Subcutaneous adipose tissue (tissue), 4 donors: ENCODE measurements around the gene MAST1. TPM values are rescaled to one million over a fixed set of nuclear protein-coding genes. Genes with fewer than 3 reads are reported as not detected.

Experiments
- total RNA-seq, 4 donors: library from RNA; depleted of rRNA; stranded (reverse); fragments of >200 nt; gene quantifications; one replicate each; pipeline ENCODE4 v1.1.0, GENCODE V29; 2016
- TF ChIP-seq, protein P1 (sequence below): fragments of 450-650 bp; IDR thresholded peaks from one replicate; pipeline ENCODE4 v1.5.1; 2016; ENCODE audit warnings: low read depth, mild to moderate bottlenecking, control low read depth, antibody characterized with exemption, moderate library complexity

Gene MAST1
- total RNA-seq, 4 donors from 2014 or later = 0.17 TPM; not detected in 3

DNA sequence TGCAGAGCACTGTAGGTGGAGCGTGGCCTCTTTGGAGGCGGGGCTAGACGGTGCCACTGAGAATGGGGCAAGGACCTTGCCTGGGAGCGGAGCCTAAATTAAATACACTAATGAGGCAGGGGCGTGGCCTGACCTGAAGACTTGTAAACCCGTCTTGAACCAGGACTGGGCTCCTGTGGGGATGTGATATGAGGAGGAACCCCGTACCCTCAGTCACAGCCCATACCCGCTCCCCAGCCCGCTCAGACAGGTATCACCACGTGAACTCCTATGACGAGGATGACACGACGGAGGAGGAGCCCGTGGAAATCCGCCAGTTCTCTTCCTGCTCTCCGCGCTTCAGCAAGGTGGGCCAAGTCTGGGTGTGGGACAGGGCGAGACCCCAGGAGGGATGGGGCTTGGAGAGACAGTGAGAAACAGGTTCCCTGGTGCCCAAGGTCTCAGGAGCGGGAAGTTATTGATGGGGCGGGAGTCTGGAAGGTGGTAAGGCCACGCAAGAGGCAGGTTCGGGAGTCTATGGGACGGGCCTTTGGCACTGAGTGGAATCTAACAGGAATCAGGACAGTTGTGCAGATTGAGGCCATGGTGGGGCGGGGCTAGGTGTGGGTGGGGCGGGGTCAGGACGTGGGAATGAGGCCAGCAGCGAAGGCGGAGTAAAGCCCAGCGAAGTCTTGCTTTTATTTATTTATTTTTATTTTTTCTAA lies 28.3 kb downstream of the MAST1 start:
- TF ChIP-seq, protein P1, sequence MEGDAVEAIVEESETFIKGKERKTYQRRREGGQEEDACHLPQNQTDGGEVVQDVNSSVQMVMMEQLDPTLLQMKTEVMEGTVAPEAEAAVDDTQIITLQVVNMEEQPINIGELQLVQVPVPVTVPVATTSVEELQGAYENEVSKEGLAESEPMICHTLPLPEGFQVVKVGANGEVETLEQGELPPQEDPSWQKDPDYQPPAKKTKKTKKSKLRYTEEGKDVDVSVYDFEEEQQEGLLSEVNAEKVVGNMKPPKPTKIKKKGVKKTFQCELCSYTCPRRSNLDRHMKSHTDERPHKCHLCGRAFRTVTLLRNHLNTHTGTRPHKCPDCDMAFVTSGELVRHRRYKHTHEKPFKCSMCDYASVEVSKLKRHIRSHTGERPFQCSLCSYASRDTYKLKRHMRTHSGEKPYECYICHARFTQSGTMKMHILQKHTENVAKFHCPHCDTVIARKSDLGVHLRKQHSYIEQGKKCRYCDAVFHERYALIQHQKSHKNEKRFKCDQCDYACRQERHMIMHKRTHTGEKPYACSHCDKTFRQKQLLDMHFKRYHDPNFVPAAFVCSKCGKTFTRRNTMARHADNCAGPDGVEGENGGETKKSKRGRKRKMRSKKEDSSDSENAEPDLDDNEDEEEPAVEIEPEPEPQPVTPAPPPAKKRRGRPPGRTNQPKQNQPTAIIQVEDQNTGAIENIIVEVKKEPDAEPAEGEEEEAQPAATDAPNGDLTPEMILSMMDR = no peak

DNA sequence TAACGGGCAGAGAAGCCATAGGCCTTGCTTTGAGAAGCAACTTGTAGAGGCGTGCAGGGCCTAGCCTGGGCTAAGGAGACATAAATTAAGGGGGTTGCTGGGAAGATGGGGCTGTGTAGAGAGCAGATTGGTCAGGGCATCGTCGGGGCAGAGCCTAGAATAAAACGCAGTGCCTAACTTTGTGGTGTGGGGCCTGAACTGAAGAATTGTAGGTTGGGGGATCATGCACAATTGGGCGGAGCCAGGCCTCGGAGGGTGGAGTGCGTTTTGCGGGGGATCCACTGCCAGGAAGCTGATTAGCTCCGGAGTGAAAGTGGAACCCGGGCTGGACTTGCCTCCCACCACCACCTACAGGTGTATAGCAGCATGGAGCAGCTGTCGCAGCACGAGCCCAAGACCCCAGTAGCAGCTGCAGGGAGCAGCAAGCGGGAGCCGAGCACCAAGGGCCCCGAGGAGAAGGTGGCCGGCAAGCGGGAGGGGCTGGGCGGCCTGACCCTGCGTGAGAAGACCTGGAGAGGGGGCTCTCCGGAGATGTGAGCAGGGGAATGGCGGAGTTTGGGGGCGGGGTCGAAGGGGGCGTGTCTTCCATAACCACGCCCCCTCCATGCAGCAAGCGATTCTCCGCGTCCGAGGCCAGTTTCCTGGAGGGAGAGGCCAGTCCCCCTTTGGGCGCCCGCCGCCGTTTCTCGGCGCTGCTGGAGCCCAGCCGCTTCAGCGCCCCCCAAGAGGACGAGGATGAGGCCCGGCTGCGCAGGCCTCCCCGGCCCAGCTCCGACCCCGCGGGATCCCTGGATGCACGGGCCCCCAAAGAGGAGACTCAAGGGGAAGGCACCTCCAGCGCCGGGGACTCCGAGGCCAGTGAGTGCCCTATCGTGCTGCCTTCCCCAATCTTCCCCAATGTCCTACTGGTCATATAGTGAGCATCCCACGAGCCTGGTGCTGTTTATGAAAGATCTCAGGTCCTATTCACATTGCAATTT lies 29.1 kb downstream of the MAST1 start:
- TF ChIP-seq, protein P1 = no peak

DNA sequence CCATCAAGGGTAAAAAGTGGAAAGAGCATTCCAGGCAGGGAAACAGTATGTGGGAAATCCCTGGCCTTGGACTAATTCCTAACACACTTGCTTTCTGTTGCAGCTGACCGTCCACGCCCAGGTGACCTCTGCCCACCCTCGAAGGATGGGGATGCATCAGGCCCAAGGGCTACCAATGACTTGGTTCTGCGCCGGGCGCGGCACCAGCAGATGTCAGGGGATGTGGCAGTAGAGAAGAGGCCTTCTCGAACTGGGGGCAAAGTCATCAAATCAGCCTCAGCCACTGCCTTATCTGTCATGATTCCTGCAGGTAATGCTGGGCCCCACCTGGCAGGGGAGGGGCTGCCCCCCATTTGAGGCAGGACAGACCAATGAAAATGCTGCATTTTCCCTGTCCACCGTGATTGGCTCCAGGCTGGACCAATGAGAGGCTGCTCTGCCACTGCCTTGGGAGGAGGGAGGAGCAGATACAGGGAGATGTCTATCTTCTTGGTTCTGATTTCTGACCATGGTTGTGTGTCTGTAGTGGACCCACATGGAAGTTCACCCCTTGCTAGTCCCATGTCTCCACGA lies 30.3 kb downstream of the MAST1 start:
- TF ChIP-seq, protein P1 = no peak

DNA sequence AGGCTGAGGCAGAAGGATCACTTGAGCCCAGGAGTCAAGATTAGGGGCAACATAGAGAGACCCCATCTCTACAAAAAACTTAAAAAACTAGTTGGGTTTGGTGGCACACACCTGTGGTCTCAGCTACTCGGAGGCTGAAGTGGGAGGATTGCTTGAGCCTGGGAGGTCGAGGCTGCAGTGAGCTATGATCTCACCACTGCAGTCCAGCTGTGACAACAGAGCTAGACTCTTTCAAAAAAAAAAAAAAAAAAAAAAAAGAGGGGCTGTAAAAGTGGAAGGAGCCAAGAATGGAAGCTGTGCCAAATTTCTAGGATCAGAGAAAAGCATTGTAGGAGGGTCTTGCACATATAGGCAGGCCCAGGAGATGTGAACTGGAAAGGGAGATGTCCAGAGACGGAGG lies 33.4 kb downstream of the MAST1 start:
- TF ChIP-seq, protein P1 = no peak

DNA sequence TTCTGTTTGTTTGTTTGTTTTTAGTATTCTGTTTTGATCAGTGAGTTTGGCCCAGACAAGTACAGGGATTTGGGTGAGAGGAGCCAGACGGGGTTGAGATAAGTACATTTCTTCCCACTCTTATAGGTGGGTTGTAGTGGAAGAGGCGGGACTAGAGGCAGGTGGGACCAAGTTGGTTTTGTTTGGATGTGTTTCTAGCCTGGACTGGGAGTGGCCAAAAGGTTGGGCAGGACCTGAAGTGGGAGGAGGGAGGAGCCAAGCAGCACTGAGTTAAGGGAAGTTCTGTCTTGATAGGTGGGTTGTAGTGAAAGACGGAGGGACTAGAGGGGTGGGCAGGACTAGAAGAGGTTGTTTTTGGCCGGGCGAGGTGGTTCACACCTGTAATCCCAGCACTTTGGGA lies 33.9 kb downstream of the MAST1 start:
- TF ChIP-seq, protein P1 = no peak

DNA sequence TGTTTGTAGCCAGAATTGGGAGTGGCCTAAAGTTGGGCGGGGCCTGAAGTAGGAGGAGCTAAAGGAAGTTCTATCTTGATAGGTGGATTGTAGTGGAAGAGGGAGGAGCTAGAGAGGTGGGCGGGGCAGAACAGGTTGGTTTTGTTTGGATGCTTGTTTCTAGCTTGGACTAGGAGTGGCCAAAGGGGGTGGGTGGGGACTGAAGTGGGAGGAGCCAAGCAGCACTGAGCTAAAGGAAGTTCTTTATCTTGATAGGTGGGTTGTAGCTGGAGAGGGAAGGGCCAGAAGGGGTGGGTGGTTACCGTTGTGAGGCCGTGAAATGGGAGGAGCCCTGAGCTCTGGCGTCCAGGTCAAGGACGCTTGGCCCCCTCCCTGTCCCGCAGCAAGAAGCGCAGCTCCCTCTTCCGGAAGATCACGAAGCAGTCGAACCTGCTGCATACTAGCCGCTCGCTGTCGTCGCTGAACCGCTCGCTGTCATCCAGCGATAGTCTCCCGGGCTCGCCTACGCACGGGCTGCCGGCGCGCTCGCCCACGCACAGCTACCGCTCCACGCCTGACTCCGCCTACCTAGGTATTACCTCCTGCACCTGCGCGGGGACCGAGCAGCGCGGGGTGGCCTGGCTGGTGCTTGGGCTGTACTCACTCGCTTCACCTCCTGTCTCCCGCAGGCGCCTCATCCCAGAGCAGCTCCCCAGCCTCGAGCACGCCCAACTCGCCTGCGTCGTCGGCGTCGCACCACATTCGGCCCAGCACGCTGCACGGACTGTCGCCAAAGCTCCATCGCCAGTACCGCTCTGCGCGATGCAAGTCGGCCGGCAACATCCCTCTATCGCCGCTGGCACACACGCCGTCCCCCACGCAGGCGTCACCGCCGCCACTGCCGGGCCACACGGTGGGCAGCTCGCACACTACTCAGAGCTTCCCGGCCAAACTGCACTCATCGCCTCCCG lies 34.9 kb downstream of the MAST1 start:
- TF ChIP-seq, protein P1 = no peak
